ENCODE results near the gene OR2T5.
"Not testable (repeated sequence)": the region's sequence is repeated elsewhere in the genome, so short reads cannot be mapped to it uniquely, and the experiment has no call there.

DNA sequence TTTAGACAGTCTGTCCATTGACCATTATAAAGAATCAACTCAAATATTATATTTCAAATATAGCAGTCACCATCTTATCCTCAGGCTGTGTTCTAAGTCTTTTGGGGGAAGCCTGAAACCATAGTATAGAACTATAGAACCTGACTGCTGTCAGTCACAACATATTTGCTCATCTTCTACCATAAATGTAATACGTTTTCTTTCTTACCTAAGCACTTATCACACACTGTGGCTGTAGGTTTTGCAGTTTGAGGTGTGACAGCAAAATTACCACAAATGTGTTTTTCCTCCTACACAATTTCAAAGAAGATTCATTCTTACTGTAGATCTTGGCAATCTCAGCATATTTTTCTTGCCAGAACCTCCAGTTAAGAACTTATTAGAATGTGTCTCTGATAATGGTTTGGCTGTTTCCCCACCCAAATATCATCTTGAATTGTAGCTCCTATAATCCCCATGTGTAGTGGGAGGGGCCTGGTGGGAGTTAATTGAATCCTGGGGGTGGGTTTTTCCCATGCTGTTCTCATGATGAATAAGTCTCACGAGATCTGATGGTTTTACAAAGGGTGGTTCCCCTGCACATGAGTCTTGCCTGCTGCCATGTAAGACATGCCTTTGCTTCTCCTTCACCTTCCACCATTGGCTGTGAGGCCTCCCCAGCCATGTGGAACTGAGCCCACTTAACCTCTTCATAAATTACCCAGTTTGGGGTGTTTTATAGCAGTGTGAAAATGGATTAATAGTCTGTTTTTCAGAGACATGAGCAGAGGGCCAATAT is 45.7 kb upstream of the OR2T5 start:
- TF ChIP-seq, protein P1, sequence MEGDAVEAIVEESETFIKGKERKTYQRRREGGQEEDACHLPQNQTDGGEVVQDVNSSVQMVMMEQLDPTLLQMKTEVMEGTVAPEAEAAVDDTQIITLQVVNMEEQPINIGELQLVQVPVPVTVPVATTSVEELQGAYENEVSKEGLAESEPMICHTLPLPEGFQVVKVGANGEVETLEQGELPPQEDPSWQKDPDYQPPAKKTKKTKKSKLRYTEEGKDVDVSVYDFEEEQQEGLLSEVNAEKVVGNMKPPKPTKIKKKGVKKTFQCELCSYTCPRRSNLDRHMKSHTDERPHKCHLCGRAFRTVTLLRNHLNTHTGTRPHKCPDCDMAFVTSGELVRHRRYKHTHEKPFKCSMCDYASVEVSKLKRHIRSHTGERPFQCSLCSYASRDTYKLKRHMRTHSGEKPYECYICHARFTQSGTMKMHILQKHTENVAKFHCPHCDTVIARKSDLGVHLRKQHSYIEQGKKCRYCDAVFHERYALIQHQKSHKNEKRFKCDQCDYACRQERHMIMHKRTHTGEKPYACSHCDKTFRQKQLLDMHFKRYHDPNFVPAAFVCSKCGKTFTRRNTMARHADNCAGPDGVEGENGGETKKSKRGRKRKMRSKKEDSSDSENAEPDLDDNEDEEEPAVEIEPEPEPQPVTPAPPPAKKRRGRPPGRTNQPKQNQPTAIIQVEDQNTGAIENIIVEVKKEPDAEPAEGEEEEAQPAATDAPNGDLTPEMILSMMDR (conservative IDR thresholded peaks at IDR 0.05; ENCODE audit: low read depth, low read length) = not testable (repeated sequence)
- not testable (repeated sequence) for TF ChIP-seq FOS (IDR thresholded peaks at IDR 0.05; ENCODE audit: low read depth, low read length); BHLHE40 (IDR thresholded peaks at IDR 0.05; ENCODE audit: low read depth, low read length); RAD21 (IDR thresholded peaks at IDR 0.05; ENCODE audit: low read length); MAZ (IDR thresholded peaks at IDR 0.05; ENCODE audit: borderline replicate concordance, low read depth, low read length); POLR2A (IDR thresholded peaks at IDR 0.05; ENCODE audit: low read depth, low read length); RCOR1 (IDR thresholded peaks at IDR 0.05; ENCODE audit: insufficient replicate concordance, low read length); RFX5 (IDR thresholded peaks at IDR 0.05; ENCODE audit: low read depth, low read length); MAFK (IDR thresholded peaks at IDR 0.05; ENCODE audit: low read depth, low read length)
